Osteocyte (in vitro differentiated cells): ENCODE results near the gene SH3BP4. TPM values are rescaled to one million over a fixed set of nuclear protein-coding genes. Genes with fewer than 3 reads are reported as not detected.

Experiments
- DNase-seq: peaks from one replicate; pipeline ENCODE4 v3.0.0; 2021; ENCODE audit warnings: mixed read lengths; ENCODE audit not compliant: unreplicated experiment; ENCODE audit errors: extremely low spot score
- H3K27ac Mint-ChIP-seq: one replicate; pipeline ENCODE4 v1.8.0; 2021; ENCODE audit warnings: mild to moderate bottlenecking, mixed read lengths; ENCODE audit not compliant: unreplicated experiment
- H3K27me3 Mint-ChIP-seq: one replicate; pipeline ENCODE4 v1.8.0; 2021; ENCODE audit warnings: mixed read lengths; ENCODE audit not compliant: unreplicated experiment
- H3K36me3 Mint-ChIP-seq: one replicate; pipeline ENCODE4 v1.8.0; 2021; ENCODE audit warnings: mixed read lengths; ENCODE audit not compliant: unreplicated experiment
- H3K4me1 Mint-ChIP-seq: one replicate; pipeline ENCODE4 v1.8.0; 2021; ENCODE audit warnings: mixed read lengths; ENCODE audit not compliant: unreplicated experiment
- H3K4me3 Mint-ChIP-seq: one replicate; pipeline ENCODE4 v1.8.0; 2021; ENCODE audit warnings: mild to moderate bottlenecking, moderate library complexity, mixed read lengths; ENCODE audit not compliant: unreplicated experiment
- H3K9me3 Mint-ChIP-seq: one replicate; pipeline ENCODE4 v1.8.0; 2021; ENCODE audit warnings: mixed read lengths; ENCODE audit not compliant: unreplicated experiment
- CTCF ChIP-seq: fragments of 200-600 bp; sonication (generic); IDR thresholded peaks from 2 replicates; pipeline ENCODE4 v1.5.0; 2021; ENCODE audit warnings: antibody characterized with exemption, mild to moderate bottlenecking, moderate library complexity
- total RNA-seq: library from RNA; stranded (reverse); gene quantifications from 2 replicates; pipeline ENCODE4 v1.2.1, GENCODE V29; 2021

SH3BP4 gene
- total RNA-seq, 1 donor from 2014 or later = 60.1 TPM

DNA sequence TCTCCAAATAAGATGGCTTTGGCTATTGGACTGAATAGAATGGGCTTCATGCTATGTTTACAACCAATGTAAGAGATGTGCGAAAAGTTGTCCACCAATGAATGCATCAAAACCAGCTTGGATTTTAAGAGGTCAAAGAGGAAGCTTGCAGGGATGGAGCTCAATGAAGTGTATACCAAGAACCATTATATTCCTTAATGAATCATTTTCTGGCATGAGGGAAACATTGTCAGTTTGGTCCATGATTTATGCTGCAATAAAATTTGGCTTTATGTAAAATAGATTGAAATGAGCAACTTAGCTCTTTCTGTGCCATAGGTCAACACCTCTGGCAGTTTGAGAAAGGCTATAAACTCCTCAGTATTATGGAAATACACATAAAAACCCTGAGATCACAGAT, 107.3 kb downstream of the SH3BP4 start:
- no peaks in the 10 kb centered on the region for H3K27me3 Mint-ChIP-seq
- TF ChIP-seq CTCF = no peak
- no peaks in the 10 kb centered on the region for H3K9me3 Mint-ChIP-seq
- no peak for DNase-seq
- H3K36me3 Mint-ChIP-seq = peaks cover 21% of the 10 kb centered on the region
- no peak overlapping the region for H3K4me3 Mint-ChIP-seq
- H3K27ac Mint-ChIP-seq = no peak overlapping the region
- no peaks in the 10 kb centered on the region for H3K4me1 Mint-ChIP-seq

- peaks cover 6% of the 10 kb centered on the region for H3K27me3 Mint-ChIP-seq
Observed at GRCh38 chr2:235061656-235062055, 109.8 kb downstream of the SH3BP4 start.

DNA sequence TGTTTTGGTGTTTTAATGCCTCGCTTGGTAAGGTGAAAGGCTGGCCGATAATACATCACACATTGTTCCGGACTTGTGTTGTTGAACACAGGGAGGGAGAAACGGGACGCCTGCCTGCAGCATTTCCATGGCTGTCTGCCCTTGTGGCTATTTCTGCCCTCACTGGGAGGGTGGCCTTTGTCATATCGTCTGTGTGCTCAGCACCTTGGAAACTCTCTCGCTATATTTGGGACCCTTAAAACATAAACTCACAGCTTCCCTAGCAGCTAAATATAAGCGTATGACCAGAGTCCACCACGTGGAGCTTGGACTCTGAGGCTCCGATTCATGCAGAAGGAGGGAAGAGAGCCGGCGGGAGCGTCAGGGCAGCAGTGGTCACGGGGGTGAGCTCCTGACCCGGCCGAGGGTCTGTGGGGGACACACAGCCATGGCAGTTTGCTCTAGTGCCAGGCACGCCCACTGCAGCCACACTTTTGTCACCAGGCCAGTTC, 111.7 kb downstream of the SH3BP4 start:
- Mint-ChIP-seq H3K27me3 (peaks cover 6% of the 10 kb centered on the region), H3K4me1 (peaks cover 7% of the 10 kb centered on the region), H3K4me3 (no peak overlapping the region), H3K9me3 (no peaks in the 10 kb centered on the region), H3K27ac (no peak overlapping the region), H3K36me3 (no peaks in the 10 kb centered on the region)
- no peak for TF ChIP-seq CTCF
- DNase-seq = no peak

More at GRCh38 chr2:235061656-235062055, 109.8 kb downstream of the SH3BP4 start:
- H3K9me3 Mint-ChIP-seq = no peaks in the 10 kb centered on the region
- no peak for DNase-seq
- H3K4me3 Mint-ChIP-seq = no peak overlapping the region
- peaks cover 3% of the 10 kb centered on the region for H3K4me1 Mint-ChIP-seq
- H3K36me3 Mint-ChIP-seq = peaks cover 2% of the 10 kb centered on the region
- TF ChIP-seq CTCF = no peak
- no peak overlapping the region for H3K27ac Mint-ChIP-seq

GRCh38 chr2:235064976-235065375, 113.2 kb downstream of the SH3BP4 start:
- no peaks in the 10 kb centered on the region for H3K36me3 Mint-ChIP-seq

DNA sequence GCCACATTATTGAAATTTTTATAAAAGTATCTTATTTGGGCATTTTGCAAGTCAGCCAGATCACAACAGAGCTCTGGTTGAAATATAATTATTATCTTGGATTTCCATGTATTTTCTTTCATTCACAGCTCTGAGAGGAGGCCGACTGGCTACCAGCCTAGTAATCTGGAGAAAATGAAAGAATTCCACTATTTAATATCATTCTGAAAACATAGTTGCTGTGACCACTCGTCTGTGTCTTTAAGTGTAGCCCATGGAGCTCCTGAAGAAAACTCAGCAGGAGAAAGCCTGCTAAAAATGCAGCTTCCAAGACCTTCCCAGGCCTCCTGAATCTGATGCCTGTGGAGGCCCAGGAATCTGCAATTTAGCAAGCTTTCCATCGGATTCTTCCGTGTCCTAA, 114.7 kb downstream of the SH3BP4 start:
- Mint-ChIP-seq H3K4me1 (peaks cover 7% of the 10 kb centered on the region), H3K27me3 (peaks cover 6% of the 10 kb centered on the region), H3K36me3 (peaks cover 4% of the 10 kb centered on the region), H3K27ac (peak overlapping the region; percentile 38), H3K9me3 (peaks cover 9% of the 10 kb centered on the region), H3K4me3 (no peak overlapping the region)
- no peak for TF ChIP-seq CTCF
- no peak for DNase-seq

More at GRCh38 chr2:235064976-235065375, 113.2 kb downstream of the SH3BP4 start:
- H3K9me3 Mint-ChIP-seq = no peaks in the 10 kb centered on the region
- no peak overlapping the region for H3K4me3 Mint-ChIP-seq
- no peak for DNase-seq
- H3K27ac Mint-ChIP-seq = no peak overlapping the region
- TF ChIP-seq CTCF = no peak
- H3K27me3 Mint-ChIP-seq = peaks cover 6% of the 10 kb centered on the region
- H3K4me1 Mint-ChIP-seq = peaks cover 7% of the 10 kb centered on the region
